Prostate gland (tissue), 2 donors: ENCODE results near the gene ZBTB2.

Experiments used
- POLR2A ChIP-seq: fragments of 450-650 bp; IDR thresholded peaks from one replicate; pipeline ENCODE4 v1.6.1; 2016; ENCODE audit warnings: antibody characterized with exemption, mild to moderate bottlenecking
- POLR2AphosphoS5 ChIP-seq: sonication (generic); formaldehyde crosslinking; IDR thresholded peaks from one replicate; pipeline ENCODE4 v1.6.1; 2017; ENCODE audit warnings: antibody characterized with exemption
- TF ChIP-seq, protein P1 (sequence below), 4 experiments: fragments of 200-600 bp in 2 of 4; fragments of 450-650 bp in 2 of 4; sonication (generic) in 2 of 4; IDR thresholded peaks; 1 replicate in 3 of 4; 2 replicates in 1 of 4; pipeline ENCODE4 v1.5.1; 2016 to 2019; ENCODE audit warnings: antibody characterized with exemption in 4 of 4, mild to moderate bottlenecking in 2 of 4, moderate library complexity in 2 of 4

DNA sequence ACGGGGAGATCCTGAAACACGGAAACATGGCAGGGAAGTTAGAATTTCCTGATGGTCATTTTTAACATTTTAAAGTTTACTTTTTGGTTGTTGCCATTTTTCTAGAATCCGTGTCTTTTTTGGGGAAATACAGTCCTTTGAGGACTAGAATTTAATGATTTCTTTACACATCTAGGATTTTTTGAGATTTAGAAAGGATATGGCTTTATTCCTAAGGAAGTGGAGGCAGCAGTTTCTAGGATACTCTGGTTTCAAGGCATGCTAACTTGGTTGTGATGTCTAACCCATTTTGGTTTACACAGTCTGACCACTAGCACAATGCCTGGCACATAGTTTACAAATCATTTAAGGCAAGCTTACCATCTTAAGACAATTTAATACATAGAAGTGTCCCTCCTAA is 1.1 kb upstream of the ZBTB2 start:
- TF ChIP-seq, protein P1, sequence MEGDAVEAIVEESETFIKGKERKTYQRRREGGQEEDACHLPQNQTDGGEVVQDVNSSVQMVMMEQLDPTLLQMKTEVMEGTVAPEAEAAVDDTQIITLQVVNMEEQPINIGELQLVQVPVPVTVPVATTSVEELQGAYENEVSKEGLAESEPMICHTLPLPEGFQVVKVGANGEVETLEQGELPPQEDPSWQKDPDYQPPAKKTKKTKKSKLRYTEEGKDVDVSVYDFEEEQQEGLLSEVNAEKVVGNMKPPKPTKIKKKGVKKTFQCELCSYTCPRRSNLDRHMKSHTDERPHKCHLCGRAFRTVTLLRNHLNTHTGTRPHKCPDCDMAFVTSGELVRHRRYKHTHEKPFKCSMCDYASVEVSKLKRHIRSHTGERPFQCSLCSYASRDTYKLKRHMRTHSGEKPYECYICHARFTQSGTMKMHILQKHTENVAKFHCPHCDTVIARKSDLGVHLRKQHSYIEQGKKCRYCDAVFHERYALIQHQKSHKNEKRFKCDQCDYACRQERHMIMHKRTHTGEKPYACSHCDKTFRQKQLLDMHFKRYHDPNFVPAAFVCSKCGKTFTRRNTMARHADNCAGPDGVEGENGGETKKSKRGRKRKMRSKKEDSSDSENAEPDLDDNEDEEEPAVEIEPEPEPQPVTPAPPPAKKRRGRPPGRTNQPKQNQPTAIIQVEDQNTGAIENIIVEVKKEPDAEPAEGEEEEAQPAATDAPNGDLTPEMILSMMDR (IDR thresholded peaks at IDR 0.05): no peak
- TF ChIP-seq POLR2A: no peak
- TF ChIP-seq POLR2AphosphoS5: no peak
